K562 (cell line): ENCODE results near the gene CD37. TPM values are rescaled to one million over a fixed set of nuclear protein-coding genes. Genes with fewer than 3 reads are reported as not detected.

ENCODE experiments used
- CHD2 ChIP-seq: IDR thresholded peaks from 2 replicates; pipeline ENCODE4 v1.6.1; 2011; ENCODE audit warnings: low read depth, low read length
- CTBP1 ChIP-seq: fragments of 450-650 bp; IDR thresholded peaks from 2 replicates; pipeline ENCODE4 v1.6.1; 2016; ENCODE audit warnings: borderline replicate concordance
- DEAF1 ChIP-seq: fragments of 450-650 bp; formaldehyde crosslinking; IDR thresholded peaks from 2 replicates; pipeline ENCODE4 v1.4.0; 2020; ENCODE audit warnings: mild to moderate bottlenecking, moderate library complexity
- HCFC1 ChIP-seq: IDR thresholded peaks from 2 replicates; pipeline ENCODE4 v1.6.1; 2012; ENCODE audit warnings: low read depth, low read length, improper control_type of control experiment
- LCOR ChIP-seq: sonication (generic); formaldehyde crosslinking; IDR thresholded peaks from 2 replicates; pipeline ENCODE4 v1.8.0; 2022; ENCODE audit warnings: mild to moderate bottlenecking, missing genetic modification reagents
- MAFF ChIP-seq: IDR thresholded peaks from 2 replicates; pipeline ENCODE4 v1.6.1; 2012; ENCODE audit warnings: low read length, improper control_type of control experiment
- MAZ ChIP-seq, 2 experiments: fragments of 450-650 bp in 1 of 2; sonication (generic) in 1 of 2; formaldehyde crosslinking; IDR thresholded peaks in 1 of 2; conservative IDR thresholded peaks in 1 of 2; 2 replicates each; pipeline versions ENCODE4 v1.4.0 to v1.5.0; 2020; ENCODE audit warnings: mild to moderate bottlenecking in 1 of 2, missing genetic modification reagents in 1 of 2
- MECOM ChIP-seq: fragments of 250-450 bp; sonication (Bioruptor Pico); IDR thresholded peaks from 2 replicates; pipeline ENCODE4 v1.8.0; 2022; ENCODE audit warnings: inconsistent platforms
- MEF2D ChIP-seq: conservative IDR thresholded peaks from 2 replicates; pipeline ENCODE4 v1.6.1; 2016; ENCODE audit warnings: low read depth, missing genetic modification characterization, missing compliant biosample characterization
- MTA3 ChIP-seq: fragments of 450-650 bp; formaldehyde crosslinking; IDR thresholded peaks from 2 replicates; pipeline ENCODE4 v1.6.1; 2017; ENCODE audit warnings: mild to moderate bottlenecking, borderline replicate concordance
- POLR2A ChIP-seq: fragments of 450-650 bp; conservative IDR thresholded peaks from 2 replicates; pipeline ENCODE4 v1.6.1; 2016
- POLR2AphosphoS5 ChIP-seq: IDR thresholded peaks from 2 replicates; pipeline ENCODE4 v1.6.1; 2011; ENCODE audit warnings: mild to moderate bottlenecking, low read depth, low read length, moderate library complexity; ENCODE audit not compliant: control insufficient read depth, insufficient read depth
- POLR2G ChIP-seq: fragments of 200-400 bp; formaldehyde crosslinking; IDR thresholded peaks from 2 replicates; pipeline ENCODE4 v1.6.1; 2017; ENCODE audit warnings: low read depth, mild to moderate bottlenecking, antibody characterized with exemption, low read length, moderate library complexity
- SRF ChIP-seq, 2 experiments: fragments of 250-450, 450-650 bp in 1 of 2; sonication (Bioruptor Pico) in 1 of 2; sonication (generic) in 1 of 2; formaldehyde crosslinking; IDR thresholded peaks; 2 replicates each; pipeline versions ENCODE4 v1.5.0 to v1.5.1; 2020 to 2022; ENCODE audit warnings: mild to moderate bottlenecking in 1 of 2, missing genetic modification reagents in 1 of 2
- TAF15 ChIP-seq: fragments of 200-400 bp; formaldehyde crosslinking; IDR thresholded peaks from 2 replicates; pipeline ENCODE4 v1.6.1; 2017; ENCODE audit warnings: mild to moderate bottlenecking, low read depth, low read length, moderate library complexity
- TBP ChIP-seq: optimal IDR thresholded peaks from 2 replicates; pipeline ENCODE3; 2011; ENCODE audit warnings: low read depth, low read length, improper control_type of control experiment
- TEAD1 ChIP-seq, 2 experiments: fragments of 450-650 bp in 1 of 2; sonication (generic) in 1 of 2; formaldehyde crosslinking; IDR thresholded peaks; 2 replicates each; pipeline versions ENCODE4 v1.4.0 to v1.8.0; 2020 to 2022; ENCODE audit warnings: mild to moderate bottlenecking in 2 of 2, missing genetic modification reagents in 1 of 2
- USF2 ChIP-seq: sonication (generic); formaldehyde crosslinking; IDR thresholded peaks from 2 replicates; pipeline ENCODE4 v1.5.0; 2020; ENCODE audit warnings: missing genetic modification reagents
- ZNF707 ChIP-seq: fragments of 250-450 bp; sonication (Bioruptor Pico); conservative IDR thresholded peaks from 2 replicates; pipeline ENCODE4 v1.8.0; 2022; ENCODE audit warnings: inconsistent platforms, mild to moderate bottlenecking, moderate library complexity
- ZNF740 ChIP-seq, 3 experiments: fragments of 200-800 bp in 1 of 3; sonication (Bioruptor generic) in 1 of 3; sonication (generic) in 1 of 3; formaldehyde crosslinking in 1 of 3; IDR thresholded peaks; 2 replicates each; pipeline versions ENCODE4 v1.6.1 to v1.8.0; 2016 to 2022; ENCODE audit warnings: mild to moderate bottlenecking in 2 of 3, missing compliant biosample characterization in 2 of 3, missing genetic modification characterization in 2 of 3, missing genetic modification reagents in 1 of 3
- polyA plus RNA-seq, 8 experiments: library from polyadenylated mRNA; depleted of rRNA in 4 of 8; stranded (reverse) in 5 of 8; unstranded in 3 of 8; fragments of >200 nt; fragmentation: Nextera tagmentation in 2 of 8; fragmentation: Illumina TruSeq in 1 of 8; extraction: Ambion mirVana in 2 of 8; extraction: Trizol in 1 of 8; gene quantifications; 2 replicates each; pipeline versions ENCODE4 v1.2.1 to v1.2.3, GENCODE V29; 2011 to 2014; ENCODE audit warnings: inconsistent platforms in 1 of 8, missing spikeins in 1 of 8
- total RNA-seq, 7 experiments: library from RNA; depleted of rRNA in 6 of 7; stranded (reverse); fragments of >200 nt in 6 of 7; fragmentation: Illumina TruSeq in 2 of 7; extraction: Trizol in 2 of 7; gene quantifications; 2 replicates each; pipeline versions ENCODE4 v1.2.1 to v1.2.3, GENCODE V29; 2011 to 2021; ENCODE audit warnings: low replicate concordance in 1 of 7
- TF ChIP-seq, protein P1 (sequence below): fragments of 150-350 bp; conservative IDR thresholded peaks from 2 replicates; pipeline ENCODE4 v1.6.1; 2014; ENCODE audit warnings: low read length

CD37 gene
- total and polyA plus RNA-seq, 9 of the 15 experiments (the other 6 are each of a cell fraction or from before 2014, with no cell fraction given): 2.5 to 19.0 (median 7.4) TPM

- TF ChIP-seq LCOR (CRISPR knock-in tag) (no peak), HCFC1 (0 out of 2 replicates have a peak, but pooled peaks have one; percentile 6), POLR2A (peak; percentile 52; the same call in 1 of the 2 replicates), MECOM (CRISPR knock-in tag) (no peak), TBP (peak; percentile 4), ZNF707 (CRISPR knock-in tag) (no peak), TAF15 (no peak), CHD2 (no peak), MAFF (no peak), ZNF740 (CRISPR knock-in tag; IDR thresholded peaks at IDR 0.05) (no peak), ZNF740 (tag; IDR thresholded peaks at IDR 0.05) (peak in 1 of 2 experiments; percentile 77; a peak in 1 of 4 replicates), MTA3 (peak; percentile 38; the same call in 1 of the 2 replicates), CTBP1 (peak; percentile 34; the same call in 1 of the 2 replicates), POLR2AphosphoS5 (0 out of 2 replicates have a peak, but pooled peaks have one; percentile 21), MEF2D (tag) (no peak), DEAF1 (no peak), MAZ (CRISPR knock-in tag; conservative IDR thresholded peaks at IDR 0.05 in 1 of 2, IDR thresholded peaks at IDR 0.05 in 1 of 2) (peak in 1 of 2 experiments; percentile 73; a peak in 1 of 4 replicates), TEAD1 (CRISPR knock-in tag; IDR thresholded peaks at IDR 0.05) (0 out of 4 replicates have a peak, but pooled peaks of 1 of the 2 experiments have one; percentile 30), POLR2G (peak; percentile 79), SRF (CRISPR knock-in tag; IDR thresholded peaks at IDR 0.05) (0 out of 4 replicates have a peak, but pooled peaks of 1 of the 2 experiments have one; percentile 30), USF2 (CRISPR knock-in tag) (no peak)
- TF ChIP-seq, protein P1, sequence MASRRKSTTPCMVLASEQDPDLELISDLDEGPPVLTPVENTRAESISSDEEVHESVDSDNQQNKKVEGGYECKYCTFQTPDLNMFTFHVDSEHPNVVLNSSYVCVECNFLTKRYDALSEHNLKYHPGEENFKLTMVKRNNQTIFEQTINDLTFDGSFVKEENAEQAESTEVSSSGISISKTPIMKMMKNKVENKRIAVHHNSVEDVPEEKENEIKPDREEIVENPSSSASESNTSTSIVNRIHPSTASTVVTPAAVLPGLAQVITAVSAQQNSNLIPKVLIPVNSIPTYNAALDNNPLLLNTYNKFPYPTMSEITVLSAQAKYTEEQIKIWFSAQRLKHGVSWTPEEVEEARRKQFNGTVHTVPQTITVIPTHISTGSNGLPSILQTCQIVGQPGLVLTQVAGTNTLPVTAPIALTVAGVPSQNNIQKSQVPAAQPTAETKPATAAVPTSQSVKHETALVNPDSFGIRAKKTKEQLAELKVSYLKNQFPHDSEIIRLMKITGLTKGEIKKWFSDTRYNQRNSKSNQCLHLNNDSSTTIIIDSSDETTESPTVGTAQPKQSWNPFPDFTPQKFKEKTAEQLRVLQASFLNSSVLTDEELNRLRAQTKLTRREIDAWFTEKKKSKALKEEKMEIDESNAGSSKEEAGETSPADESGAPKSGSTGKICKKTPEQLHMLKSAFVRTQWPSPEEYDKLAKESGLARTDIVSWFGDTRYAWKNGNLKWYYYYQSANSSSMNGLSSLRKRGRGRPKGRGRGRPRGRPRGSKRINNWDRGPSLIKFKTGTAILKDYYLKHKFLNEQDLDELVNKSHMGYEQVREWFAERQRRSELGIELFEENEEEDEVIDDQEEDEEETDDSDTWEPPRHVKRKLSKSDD: no peak
These were observed 27.1 kb downstream of the CD37 start, which contains the start of gene TEAD2 (continued) for GRCh38 chr19:49362048-49362928.
